ENCODE measurements around the gene AUNIP. TPM values are rescaled to one million over a fixed set of nuclear protein-coding genes. Genes with fewer than 3 reads are reported as not detected.
"Not testable (repeated sequence)": the region's sequence is repeated elsewhere in the genome, so short reads cannot be mapped to it uniquely, and the experiment has no call there.

Gene AUNIP
- total RNA-seq, 1 donor from 2014 or later = 1.4 TPM

DNA sequence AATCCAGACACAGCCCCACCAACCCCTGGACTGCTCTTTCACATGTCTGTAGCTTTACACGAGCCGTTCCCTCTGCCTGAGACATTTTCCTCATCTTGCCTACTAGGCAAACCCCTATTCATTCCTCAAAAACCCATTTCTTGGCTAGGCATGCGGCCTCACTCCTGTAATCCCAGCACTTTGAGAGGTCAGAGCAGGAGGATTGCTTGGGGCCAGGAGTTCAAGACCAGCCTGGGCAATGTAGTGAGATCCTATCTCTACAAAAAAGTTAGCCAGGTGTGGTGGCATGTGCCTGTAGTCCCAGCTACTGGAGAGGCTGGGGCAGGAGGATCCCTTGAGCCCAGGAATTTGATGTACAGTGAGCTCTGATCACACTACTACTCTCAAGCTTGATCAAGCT, 5.2 kb upstream of the AUNIP start:
- DNase-seq (ENCODE audit: low spot score) = no peak

DNA sequence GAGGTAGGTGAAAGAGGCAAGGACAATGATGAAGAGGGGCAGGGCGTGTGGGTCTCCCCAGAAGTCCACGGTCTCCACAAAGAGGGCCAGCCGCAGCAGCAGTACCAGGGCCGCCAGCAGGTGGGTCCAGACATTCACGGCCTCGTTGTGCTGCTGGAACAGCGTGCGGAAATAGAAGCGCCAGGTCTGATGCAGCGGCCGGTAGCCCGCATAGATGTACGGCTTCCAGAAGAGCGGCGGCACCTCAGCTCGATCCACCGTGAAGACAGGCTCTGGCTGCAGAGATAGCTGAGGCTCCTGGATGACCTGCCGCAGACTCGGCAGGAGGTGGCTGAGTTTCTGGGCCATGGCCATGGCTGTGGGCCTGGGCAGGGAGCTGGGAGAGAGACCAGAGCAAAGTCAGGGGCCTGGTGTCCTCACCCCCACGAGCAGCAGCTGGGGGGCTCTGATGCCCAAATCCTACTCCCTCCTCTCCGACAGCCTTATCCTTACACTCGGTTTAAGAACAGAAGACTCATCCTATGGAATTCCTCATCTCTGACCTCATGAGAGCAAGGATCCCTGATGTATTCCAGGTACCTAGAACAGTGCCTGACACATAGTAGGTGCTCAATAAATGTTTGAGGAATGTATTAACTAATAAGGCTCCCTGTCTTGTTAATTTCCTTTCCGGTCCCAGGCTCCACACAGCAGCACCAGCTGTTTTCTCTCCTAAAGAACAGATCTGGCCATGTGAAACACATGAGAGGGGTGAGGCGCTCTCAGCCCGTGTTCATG, 4.4 kb upstream of the AUNIP start:
- DNase-seq (ENCODE audit: low spot score) = no peak

DNA sequence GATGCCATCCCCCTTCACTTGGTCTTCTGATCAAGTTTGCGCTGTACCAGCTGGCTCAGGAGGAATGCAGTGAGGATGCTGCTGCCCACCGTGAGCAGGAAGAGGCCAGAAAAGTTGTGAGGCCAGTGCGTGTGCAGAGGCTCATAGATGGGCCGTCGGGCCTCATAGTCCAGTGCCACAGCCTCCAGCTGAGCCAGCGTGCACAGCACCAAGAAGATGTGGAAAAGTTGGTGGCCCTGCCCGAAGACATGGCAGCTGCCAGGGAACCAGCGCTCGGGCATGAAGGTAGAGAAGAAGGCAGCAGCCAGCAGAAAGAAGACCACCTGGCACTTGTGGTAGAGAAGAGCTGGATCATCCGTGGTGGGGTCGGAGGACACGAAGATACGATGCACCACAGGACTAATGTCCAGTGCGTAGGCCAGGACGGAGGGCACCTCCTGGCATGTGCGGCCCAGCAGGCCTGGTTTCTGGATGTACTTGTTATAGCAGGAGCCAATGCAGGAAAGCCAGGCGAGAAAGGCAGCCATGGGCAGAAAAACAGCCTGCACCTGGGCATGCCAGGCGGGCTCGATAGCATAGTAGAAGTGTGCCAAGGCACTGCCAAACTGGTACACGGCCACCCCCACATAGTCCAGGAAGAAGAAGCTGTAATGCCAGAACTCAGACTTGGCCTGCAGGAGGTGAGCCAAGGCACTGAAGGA, 3.7 kb upstream of the AUNIP start:
- DNase-seq (ENCODE audit: low spot score) = no peak

GRCh38 chr1:25861316-25862286, 2.3 kb upstream of the AUNIP start:
- peak; percentile 20 for DNase-seq (ENCODE audit: low spot score)

DNA sequence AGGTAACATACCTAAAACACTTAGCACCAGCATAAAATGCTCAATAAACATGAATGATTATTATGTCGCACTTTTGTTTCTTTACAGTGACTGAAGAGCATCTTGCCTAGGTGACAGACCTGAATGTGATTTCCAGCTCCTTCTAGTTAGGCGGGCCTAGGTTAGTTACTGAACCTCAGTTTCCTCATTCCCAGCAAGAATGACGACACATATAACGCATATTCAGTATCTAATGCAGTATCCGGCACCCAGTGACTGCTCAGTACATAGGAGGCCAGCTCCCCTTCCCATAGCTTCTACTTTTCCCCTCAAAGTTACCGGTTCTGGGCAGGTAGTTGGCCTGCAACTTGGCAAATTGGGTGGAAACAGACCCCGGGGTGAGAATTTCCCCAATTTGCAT, 763 bp downstream of the AUNIP start:
- DNase-seq (ENCODE audit: low spot score) = no peak

DNA sequence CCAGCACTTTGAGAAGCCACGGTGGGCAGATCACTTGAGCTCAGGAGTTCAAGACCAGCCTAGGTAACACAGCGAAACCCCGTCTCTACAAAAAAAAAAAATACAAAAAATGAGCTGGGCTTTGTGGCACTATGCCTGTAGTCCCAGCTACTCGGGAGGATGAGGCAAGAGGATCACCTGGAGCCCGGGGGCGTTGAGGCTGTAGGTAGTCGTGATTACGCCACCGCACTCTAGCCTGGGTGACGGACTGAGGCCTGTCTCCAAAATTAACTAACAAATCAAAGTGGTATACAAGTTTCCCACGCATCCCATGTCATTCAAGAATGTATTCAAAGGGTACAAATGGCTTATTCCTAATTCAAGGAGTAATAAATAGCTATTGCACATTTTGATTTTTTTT, 2.4 kb downstream of the AUNIP start:
- DNase-seq (ENCODE audit: low spot score) = no peak

GRCh38 chr1:25854554-25854953, 4.7 kb downstream of the AUNIP start:
- no peak for DNase-seq (ENCODE audit: low spot score)

- DNase-seq (ENCODE audit: low spot score) = no peak
These were observed 10.7 kb downstream of the AUNIP start for GRCh38 chr1:25848531-25848930.

- no peak for DNase-seq (ENCODE audit: low spot score)
These were observed 11.3 kb downstream of the AUNIP start for GRCh38 chr1:25847929-25848328.

- DNase-seq (ENCODE audit: low spot score) = no peak
These were observed 13.6 kb downstream of the AUNIP start for GRCh38 chr1:25845664-25846063.

GRCh38 chr1:25844536-25845337, 14.5 kb downstream of the AUNIP start:
- no peak for DNase-seq (ENCODE audit: low spot score)

DNA sequence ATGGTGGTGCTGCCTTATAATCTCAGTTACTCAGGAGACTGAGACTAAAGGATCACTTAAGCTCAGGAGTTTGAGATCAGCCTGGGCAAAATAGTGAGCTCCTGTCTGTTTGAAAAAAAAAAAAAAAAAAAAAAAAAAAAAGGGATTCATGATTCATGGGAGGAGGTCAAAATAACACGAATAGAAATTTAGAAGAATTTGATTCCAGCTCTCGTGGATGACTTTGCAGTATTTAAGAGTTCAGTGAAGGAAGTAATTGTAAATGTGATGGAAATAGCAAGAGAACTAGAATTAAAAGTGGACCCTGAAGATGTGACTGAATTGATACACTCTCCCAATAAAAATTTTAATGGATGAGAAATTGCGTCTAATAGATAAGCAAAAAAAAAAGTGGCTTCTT, 15.8 kb downstream of the AUNIP start:
- no peak for DNase-seq (ENCODE audit: low spot score)

DNA sequence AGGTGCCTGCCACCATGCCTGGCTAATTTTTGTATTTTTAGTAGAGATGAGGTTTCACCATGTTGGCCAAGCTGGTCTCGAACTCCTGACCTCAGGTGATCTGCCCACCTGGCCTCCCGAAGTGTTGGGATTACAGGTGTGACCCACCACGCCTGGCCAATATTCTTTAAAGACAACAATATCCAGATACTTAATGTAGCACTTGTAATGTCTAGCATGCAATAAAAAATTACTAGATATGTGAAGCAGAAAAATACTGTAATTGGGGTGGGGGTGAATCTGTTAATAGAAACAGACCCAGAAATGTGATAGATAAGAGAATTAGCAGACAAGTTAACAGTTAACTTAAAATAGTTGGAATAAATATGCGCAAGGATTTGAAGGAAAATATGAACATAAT, 19.4 kb downstream of the AUNIP start:
- DNase-seq (ENCODE audit: low spot score) = not testable (repeated sequence)

GRCh38 chr1:25837262-25837875, 21.9 kb downstream of the AUNIP start:
- no peak for DNase-seq (ENCODE audit: low spot score)

GRCh38 chr1:25836695-25837094, 22.6 kb downstream of the AUNIP start:
- DNase-seq (ENCODE audit: low spot score) = no peak

GRCh38 chr1:25834894-25835293, 24.4 kb downstream of the AUNIP start:
- no peak for DNase-seq (ENCODE audit: low spot score)

DNA sequence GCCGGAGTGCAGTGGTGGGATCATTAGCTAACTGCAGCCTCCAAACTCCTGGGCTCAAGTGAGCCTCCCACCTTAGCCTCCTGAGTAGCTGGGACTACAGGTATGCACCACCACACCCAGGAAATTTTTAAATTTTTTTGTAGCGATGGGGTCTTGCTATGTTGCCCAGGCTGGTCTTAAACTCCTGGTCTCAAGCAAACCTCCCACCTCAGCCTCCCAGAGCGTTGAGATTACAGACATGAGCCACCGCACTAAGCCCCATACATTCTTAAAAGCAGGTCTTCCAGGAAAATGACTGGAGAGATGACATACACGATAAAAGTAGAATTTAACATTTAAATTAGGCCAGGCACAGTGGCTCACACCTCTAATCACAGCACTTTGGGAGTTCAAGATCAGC, 26.1 kb downstream of the AUNIP start:
- no peak for DNase-seq (ENCODE audit: low spot score)

DNA sequence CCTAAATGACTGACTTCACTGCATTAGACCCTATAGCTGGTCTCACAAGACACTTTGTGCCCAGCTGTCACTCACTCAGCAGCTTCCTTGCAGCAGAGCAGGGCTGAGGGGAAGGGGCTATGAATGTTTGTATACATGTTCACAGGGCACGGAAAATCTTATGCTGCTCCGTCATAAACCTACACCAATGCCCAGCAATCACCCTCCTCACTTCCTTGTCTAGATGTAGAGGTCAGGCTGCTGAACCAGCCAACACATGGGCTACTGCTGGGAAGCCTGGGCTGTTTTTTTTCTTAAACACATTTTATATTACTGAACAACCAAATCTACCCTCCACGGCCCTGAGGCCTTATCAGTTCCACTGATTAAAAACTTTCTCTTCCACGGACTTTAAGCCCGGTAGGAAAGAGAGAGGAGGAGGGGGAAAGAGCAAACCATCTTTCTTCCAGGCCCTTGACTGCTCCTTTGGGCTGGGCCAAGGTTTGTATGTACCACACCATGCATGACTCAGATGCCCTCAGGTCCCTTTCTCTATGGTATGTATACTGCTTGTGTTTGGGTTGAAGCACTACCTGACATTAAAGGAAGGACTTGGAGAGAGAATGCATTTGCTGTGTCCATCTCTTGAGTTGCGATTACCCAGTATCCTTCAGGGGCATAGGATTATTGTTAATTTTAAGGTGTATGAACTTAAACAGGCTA, 26.8 kb downstream of the AUNIP start:
- DNase-seq (ENCODE audit: low spot score) = no peak

DNA sequence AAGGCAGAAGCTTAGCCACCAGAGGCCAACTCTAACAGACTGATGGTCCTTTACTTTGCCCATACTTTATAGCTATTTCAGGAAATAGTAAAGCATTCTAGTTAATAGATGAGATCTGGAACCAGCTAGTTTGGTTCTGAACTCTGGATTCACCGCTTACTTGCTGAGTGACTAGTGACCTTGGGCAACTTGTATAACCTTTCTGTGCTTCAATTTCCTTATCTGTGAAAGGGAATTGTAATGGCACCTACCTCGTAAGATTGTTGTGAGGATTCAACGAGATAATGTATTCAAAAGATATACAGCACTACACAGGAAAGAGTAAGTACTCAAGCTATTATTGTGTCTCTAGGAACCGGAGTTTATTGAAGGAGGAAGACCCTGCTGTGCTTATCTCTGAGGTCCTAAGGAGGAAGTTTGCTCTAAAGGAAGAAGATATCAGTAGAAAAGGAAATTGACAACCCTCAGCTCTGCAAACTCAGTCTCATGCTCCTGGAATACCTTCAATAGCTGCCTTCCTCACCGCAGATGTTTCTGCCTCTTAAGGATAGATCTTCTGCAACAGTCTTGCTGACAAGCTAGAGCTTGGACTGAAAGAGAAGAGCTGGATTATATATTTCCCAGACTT, 27.6 kb downstream of the AUNIP start:
- DNase-seq (ENCODE audit: low spot score) = no peak

- DNase-seq (ENCODE audit: low spot score) = no peak
These were observed 30.2 kb downstream of the AUNIP start for GRCh38 chr1:25829046-25829445.

Measured in umbilical cord (tissue), 2 donors.